ENCODE measurements around the gene ACKR2.
"Not testable (repeated sequence)": the region's sequence is repeated elsewhere in the genome, so short reads cannot be mapped to it uniquely, and the experiment has no call there.

ACKR2 gene

DNA sequence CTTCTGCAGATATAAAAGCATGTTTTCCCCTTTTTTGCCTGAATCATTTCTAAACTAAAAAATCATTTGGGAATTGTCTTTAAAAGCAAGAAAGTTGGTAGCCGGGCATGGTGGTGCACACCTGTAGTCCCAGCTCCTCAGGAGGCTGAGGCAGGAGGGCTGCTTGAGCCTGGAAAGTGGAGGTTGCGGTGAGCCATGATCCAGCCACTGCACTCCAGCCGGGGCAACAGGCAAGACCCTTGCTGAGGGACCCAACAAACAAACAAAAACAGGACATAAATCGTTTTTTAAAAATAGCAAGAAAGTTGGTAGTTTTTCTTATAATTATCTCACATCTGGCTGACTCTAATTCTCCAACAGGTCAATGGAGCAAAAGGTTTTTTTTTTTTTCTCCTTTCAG lies 7.5 kb upstream of the ACKR2 start:
- no peak for DNase-seq (ENCODE audit: low read depth, low spot score)

- no peak for DNase-seq (ENCODE audit: low read depth, low spot score)
These were observed 6.3 kb upstream of the ACKR2 start for GRCh38 chr3:42802876-42803413.

DNA sequence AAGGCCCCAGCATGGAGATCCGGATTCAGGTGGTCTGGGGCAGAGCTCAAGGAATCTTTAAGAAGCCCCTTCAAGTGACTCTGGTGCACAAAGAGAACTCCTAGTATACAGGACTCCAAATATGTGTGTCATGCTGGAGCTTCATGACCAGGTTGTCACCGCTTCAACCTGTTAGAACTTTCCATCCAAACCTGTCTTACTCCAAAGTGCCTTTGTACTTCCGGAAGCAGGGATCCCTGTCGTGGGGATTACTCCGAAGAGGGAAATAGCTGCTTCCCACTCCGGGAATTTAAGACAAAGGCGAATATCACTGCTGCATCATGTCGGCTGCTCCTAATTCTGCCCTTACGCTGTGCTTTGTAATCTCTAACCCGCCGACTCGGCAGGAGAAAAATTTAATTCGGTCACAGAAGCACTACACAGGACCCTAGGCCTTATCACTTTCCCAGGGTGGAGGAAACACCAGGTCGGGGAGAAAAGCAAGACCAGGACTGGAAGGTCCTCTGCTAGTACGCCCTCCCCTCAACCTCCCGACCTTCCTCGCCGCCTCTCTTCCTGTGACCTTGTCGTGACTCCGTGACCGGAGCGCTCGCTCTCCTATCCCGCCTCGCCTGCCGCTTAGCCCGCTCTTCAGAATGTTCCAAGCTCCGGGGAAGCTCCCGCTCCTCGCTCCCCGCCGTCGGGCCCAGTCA lies 5.7 kb upstream of the ACKR2 start:
- no peak for DNase-seq (ENCODE audit: low read depth, low spot score)

GRCh38 chr3:42804106-42804830 lies 5.0 kb upstream of the ACKR2 start, which contains the start of gene HIGD1A:
HIGD1A (minus strand) TSS chr3:42804490; CDS start chr3:42794253, 10,237 bp downstream.
- DNase-seq (ENCODE audit: low read depth, low spot score) = peak; percentile 70

DNA sequence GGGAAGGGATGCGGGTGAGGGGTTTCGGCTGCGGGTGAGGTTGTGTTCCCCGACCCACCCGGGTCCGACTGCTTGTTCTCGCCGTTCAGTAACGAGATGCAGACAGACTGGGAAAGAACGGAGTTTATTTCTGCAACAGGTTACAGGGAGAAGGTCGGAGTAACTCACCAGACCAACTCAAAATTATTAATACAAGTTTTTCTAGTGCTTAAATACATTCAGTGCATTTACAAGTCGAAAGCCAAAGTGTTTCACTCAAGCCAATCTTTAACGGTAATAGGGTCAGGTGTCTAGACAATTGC lies 4.5 kb upstream of the ACKR2 start:
- no peak for DNase-seq (ENCODE audit: low read depth, low spot score)

GRCh38 chr3:42805141-42805821 lies 4.0 kb upstream of the ACKR2 start:
- DNase-seq (ENCODE audit: low read depth, low spot score) = no peak

GRCh38 chr3:42807929-42808328 lies 1.3 kb upstream of the ACKR2 start:
- DNase-seq (ENCODE audit: low read depth, low spot score) = no peak

DNA sequence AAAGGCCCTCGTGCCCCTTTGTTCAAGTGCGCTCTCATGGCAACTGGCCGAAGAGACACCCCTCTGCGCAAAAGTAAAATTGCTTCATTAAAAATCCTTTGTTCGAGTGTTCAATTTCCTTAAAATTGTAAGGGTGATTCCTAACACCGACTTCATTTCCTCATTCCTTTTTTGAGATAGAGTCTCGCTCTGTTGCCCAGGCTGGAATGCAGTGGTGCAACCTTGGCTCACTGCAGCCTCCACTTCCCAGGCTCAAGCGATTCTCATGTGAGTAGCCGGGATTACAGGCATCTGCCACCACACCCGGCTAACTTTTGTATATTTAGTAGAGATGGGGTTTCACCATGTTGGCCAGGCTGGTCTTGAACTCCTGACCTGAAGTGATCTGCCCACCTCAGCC lies 1.5 kb downstream of the ACKR2 start:
- DNase-seq (ENCODE audit: low read depth, low spot score) = not testable (repeated sequence)

DNA sequence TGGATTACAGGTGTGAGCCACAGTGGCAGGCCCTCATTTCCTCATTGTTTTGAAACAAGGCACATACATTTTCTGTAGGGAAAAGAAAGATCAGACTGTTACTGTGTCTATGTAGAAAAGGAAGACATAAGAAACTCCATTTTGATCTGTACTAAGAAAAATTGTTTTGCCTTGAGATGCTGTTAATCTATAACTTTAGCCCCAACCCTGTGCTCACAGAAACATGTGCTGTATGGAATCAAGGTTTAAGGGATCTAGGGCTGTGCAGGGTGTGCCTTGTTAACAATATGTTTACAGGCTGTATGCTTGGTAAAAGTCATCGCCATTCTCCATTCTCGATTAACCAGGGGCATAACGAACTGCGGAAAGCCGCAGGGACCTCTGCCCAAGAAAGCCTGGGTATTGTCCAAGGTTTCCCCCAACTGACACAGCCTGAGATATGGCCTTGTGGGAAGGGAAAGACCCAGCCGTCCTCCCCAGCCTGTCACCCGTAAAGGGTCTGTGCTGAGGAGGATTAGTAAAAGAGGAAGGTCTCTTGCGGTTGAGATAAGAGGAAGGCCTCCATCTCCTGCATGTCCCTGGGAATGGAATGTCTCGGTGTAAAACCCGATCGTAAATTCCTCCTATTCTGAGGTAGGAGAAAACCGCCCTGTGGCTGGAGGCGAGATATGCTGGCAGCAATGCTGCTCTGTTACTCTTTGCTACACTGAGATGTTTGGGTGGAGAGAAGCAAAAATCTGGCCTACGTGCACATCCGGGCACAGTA lies 2.1 kb downstream of the ACKR2 start:
- not testable (repeated sequence) for DNase-seq (ENCODE audit: low read depth, low spot score)

GRCh38 chr3:42814246-42814645 lies 5.0 kb downstream of the ACKR2 start:
- DNase-seq (ENCODE audit: low read depth, low spot score) = no peak

DNA sequence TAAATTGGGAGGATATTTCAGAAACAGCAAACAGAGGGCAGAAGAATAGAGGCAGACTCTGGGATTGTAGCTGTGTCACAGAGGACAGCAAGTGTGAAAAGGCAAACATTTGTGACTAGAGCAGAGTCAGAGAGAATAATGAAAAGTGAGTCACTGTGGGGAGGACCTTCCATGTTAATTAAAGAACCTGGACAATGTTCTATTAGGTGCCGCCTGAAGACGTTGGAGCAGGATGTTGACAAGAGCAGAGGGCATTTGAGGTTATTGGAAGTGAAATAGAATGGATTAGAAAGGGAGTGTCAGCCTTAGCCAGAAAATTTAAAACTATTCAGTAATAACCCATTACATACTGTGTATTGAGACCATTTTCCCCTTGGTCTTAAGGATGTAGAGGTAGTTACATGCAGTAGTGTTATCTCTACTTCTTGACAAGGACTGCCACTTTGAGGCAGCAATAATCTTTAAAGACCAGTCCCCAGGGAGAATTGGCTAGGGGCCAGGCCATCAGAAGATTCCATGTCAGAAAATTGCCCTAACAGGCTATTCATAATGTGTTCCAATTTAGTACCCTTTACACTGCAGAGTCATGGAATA lies 5.8 kb downstream of the ACKR2 start:
- no peak for DNase-seq (ENCODE audit: low read depth, low spot score)

GRCh38 chr3:42815826-42816225 lies 6.6 kb downstream of the ACKR2 start:
- no peak for DNase-seq (ENCODE audit: low read depth, low spot score)

DNA sequence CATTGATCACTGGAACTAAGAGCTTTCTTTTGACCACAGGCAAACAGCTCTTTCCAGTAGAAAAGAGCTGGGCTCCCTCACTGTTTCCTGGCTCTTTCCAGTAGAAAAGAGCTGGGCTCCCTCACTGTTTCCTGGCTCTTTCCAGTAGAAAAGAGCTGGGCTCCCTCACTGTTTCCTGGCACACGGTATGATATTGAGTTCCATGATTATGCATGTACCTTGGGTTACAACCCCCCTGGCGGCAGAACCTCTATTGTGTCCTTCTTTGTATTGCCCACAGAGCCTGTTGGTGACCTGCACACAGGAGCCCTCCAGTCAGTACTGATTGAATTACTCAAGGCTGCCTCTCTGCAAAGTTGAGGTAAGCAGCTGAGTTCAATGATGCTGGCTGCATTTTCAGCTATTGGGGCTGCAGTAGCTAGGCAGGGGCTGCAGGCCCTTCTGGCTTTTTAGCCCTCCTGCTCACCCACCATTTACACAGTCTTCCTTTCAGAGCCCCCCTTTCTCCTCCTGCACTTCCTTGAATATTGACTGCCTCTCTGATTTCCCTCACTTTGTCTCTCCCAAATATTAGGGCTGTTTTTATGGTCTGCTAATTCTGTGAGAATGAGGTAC lies 10.2 kb downstream of the ACKR2 start:
- DNase-seq (ENCODE audit: low read depth, low spot score) = no peak

DNA sequence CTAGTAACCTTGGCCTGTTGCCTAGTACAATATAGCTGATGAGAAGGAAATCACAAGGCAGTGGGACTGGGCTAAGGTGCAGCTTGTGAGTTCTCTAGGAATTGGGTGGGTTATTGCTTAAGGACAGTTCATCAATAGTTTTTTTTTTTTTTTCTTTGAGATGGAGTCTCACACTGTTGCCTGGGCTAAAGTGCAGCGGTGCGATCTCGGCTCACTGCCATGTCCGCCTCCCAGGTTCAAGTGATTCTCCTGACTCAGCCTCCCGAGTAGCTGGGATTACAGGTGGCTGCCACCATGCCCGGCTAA lies 11.5 kb downstream of the ACKR2 start:
- DNase-seq (ENCODE audit: low read depth, low spot score) = no peak

DNA sequence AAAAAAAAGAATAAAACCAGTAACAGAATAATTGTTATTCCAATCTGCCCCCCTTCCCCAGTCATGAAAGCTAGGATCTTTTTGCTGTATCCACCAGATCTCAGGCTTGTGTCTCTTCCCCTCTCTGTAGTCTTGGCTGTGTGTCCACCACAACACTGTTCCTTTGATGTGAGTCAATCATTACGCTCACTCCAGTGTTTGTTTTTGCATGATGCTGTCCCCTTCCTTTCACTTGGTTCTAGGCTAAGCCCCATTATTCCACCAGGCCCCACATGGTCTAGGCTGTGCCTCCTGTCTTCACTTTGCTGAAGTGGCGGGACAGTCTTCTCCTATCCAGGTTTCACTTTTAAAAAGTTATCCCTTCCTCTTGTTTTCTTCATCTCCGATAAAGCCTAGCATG lies 13.6 kb downstream of the ACKR2 start:
- DNase-seq (ENCODE audit: low read depth, low spot score) = no peak

GRCh38 chr3:42823351-42823750 lies 14.1 kb downstream of the ACKR2 start:
- no peak for DNase-seq (ENCODE audit: low read depth, low spot score)

DNA sequence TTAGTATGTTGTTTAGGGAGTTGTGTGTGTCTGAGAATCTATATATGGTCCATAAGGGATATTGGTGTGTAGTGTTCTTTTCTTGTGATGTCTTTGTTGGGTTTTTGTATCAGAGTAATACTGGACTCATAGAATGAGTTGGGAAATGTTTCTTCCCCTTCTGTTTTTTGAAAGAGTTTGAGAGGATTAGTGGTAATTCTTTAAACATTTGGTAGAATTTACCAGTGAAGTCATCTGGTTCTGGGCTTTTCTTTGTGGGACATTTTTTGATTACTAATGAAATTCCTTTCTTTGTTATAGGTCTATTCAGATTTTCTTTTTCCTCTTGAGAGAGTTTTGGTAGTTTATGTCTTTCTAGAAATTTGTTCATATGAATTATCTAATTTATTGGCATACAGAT lies 16.9 kb downstream of the ACKR2 start:
- DNase-seq (ENCODE audit: low read depth, low spot score) = no peak

GRCh38 chr3:42827023-42827422 lies 17.8 kb downstream of the ACKR2 start:
- no peak for DNase-seq (ENCODE audit: low read depth, low spot score)

DNA sequence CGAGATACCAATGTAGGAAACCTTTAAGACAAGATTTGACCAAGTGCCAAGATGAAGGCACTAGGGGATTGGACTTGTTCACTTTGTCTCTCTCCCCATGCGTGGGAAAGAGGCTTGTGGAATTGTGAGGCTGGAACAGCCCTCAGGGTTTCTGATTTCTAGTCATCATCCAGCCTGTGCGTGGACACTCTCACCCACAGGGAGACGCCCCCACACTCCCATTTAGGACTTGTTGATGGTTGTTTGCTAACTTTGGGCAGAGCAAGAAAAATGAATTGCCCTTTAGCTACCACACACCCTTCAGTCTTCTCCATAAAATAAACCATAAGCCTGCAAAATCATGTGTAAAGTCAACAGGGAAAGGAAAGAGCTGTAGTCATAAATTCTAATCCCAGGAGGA lies 18.4 kb downstream of the ACKR2 start:
- no peak for DNase-seq (ENCODE audit: low read depth, low spot score)

DNA sequence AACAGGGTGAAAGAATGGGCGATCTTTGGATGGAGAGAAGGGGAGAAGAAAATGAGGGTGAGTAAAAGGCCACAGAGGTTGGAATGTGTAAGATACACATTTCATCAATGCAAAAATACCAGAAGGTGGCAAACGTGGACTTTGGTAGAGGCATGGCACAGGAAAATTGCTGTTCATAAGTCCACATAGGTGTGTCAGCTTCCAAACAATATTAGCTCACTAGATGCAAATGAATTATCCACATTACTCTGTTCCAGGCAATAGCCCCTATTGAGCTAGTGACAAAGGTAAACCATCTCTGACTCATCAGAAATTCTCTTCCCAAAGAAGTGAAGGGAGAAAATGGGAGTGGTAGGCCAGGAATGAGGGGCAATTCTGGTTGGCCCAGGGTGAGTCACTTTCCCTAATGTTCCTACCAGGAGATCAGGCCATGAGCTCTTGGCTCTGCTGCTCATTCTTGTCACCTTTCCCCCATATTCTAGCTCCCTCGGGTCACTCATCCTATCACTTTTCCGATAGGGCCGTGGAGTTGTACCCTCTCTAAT lies 19.9 kb downstream of the ACKR2 start:
- no peak for DNase-seq (ENCODE audit: low read depth, low spot score)

All from iPS DF 19.7 (cell line).